Gastrocnemius medialis (tissue), 4 donors: ENCODE results near the gene SH2B3.

Source experiments
- POLR2A ChIP-seq, 2 donors: fragments of 450-650 bp; IDR thresholded peaks; one replicate each; pipeline ENCODE4 v1.6.1; 2017; ENCODE audit warnings: antibody characterized with exemption in 2 of 2, mild to moderate bottlenecking in 2 of 2, moderate library complexity in 2 of 2
- TF ChIP-seq, protein P1 (sequence below), 5 experiments: fragments of 450-650 bp in 3 of 5; fragments of 200-600 bp in 2 of 5; sonication (generic) in 2 of 5; IDR thresholded peaks in 4 of 5; conservative IDR thresholded peaks in 1 of 5; 1 replicate in 4 of 5; 2 replicates in 1 of 5; pipeline ENCODE4 v1.5.1; 2016 to 2019; ENCODE audit warnings: antibody characterized with exemption in 5 of 5, mild to moderate bottlenecking in 3 of 5, moderate library complexity in 3 of 5

DNA sequence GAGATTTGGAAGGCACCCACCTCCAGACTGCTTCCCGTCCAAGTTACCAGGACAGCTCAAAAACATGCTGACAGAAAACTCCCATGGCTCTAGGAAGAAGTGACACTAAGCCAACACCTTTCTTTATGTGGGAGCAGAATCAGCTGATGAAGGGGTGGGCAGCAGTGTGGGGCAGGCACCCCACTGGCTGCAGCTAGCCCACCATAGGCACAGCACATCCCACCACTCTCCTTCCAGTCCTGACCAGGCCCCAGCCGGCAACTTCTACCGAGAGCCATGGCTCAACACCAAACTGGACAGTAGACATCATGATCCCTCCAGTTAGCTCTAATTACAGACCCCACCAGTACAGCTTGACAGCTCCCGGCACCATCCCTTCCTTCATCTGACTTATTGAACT, 45.0 kb downstream of the SH2B3 start:
- no peak for TF ChIP-seq POLR2A (IDR thresholded peaks at IDR 0.05)
- TF ChIP-seq, protein P1, sequence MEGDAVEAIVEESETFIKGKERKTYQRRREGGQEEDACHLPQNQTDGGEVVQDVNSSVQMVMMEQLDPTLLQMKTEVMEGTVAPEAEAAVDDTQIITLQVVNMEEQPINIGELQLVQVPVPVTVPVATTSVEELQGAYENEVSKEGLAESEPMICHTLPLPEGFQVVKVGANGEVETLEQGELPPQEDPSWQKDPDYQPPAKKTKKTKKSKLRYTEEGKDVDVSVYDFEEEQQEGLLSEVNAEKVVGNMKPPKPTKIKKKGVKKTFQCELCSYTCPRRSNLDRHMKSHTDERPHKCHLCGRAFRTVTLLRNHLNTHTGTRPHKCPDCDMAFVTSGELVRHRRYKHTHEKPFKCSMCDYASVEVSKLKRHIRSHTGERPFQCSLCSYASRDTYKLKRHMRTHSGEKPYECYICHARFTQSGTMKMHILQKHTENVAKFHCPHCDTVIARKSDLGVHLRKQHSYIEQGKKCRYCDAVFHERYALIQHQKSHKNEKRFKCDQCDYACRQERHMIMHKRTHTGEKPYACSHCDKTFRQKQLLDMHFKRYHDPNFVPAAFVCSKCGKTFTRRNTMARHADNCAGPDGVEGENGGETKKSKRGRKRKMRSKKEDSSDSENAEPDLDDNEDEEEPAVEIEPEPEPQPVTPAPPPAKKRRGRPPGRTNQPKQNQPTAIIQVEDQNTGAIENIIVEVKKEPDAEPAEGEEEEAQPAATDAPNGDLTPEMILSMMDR (IDR thresholded peaks at IDR 0.05 in 4 of 5, conservative IDR thresholded peaks at IDR 0.05 in 1 of 5) = no peak
